Endometrium (tissue), 2 donors: ENCODE measurements around the gene OR11A1.

Experiments
- FAIRE-seq: peaks from 2 replicates; lab custom pipeline; 2012; peaks lifted over from hg19 to GRCh38; lab: Jason Lieb, UNC
- donor health status: control.
- donor health status: control.

The OR11A1 gene

DNA sequence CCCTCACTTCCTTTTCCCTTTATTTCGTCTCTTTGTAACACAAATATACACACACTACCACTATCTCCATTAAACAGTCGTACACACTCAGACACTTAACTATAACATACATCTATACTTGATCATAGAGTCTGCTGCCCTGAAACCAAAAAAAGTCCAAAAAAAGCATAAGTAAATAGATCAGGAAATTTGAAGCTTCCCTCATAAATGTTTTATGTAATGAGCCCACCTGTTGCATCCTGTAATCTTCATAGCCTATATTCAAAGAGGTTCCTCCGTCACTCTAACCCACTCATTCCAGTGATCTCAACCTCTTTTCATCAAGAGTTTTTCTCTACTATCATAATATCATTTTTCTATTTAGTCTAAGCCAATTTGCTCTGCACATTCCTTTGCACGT lies 68.3 kb downstream of the OR11A1 start:
- no peak for FAIRE-seq

DNA sequence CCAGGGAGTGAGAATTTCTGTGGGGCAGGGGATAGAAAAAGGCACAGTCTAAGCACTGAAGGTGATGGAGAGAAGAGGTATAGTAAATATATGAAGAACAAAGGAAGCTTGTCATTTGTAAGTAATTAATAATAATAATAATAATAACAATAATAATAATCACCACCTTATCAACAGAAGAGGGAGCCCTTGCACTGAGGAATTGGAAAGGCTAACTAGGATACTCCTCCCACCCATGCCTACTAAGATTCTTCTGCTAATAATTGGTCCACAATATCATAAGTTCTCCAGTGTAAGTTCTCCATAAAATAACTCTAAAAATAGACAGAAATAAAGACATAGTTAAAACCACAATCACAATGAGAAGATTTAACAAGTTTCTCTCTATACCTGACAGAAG lies 80.9 kb downstream of the OR11A1 start:
- FAIRE-seq, result no peak
